GM12872 (cell line): ENCODE results near the gene GALNT2.

Experiments used
- TF ChIP-seq, protein P1 (sequence below): IDR thresholded peaks from 3 replicates; pipeline ENCODE4 v1.5.1; 2011; ENCODE audit warnings: low read depth, mild to moderate bottlenecking, low read length, moderate library complexity; ENCODE audit not compliant: insufficient read depth

GALNT2 gene

DNA sequence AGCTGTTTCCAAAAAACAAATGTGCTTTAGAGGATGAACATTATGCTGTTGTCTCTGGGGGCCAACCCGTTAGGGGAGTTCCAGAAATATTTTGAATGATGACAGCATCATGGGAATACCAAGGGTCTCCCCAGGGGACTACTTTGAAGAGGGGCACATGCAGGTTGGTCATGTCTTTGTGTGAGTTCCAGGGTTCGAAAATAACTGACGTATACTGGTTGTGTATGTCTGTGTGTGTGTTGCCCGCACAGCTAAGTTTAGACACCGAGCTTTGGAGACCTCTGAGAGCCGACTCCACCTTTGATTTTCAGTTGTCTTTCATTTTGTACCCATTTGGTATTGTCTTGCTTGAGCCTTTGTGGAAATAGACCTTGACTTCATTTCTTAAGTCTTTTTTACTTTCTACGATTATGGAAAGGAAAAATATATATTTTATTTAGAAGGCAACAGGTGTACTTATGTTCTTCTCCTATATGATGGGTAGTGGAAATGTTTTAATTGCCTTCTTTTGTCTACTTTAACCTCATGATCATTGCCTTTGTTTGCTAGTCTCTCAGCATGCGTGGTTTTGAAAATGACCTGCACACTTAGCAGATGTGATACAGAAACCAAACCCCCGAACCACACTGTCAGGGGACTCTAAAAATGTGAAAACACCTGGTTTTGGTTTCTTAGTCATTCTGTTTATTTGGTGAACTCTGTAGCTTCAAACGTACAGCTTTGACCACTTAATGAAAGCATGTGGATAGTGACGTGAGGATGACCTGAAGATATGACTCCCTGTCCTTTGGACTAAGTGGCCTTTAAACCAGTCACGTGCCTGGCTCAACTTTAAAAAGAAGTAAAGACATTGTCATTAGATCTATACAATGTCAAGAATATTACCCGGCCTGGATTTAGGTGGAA, 56.5 kb downstream of the GALNT2 start:
- TF ChIP-seq, protein P1, sequence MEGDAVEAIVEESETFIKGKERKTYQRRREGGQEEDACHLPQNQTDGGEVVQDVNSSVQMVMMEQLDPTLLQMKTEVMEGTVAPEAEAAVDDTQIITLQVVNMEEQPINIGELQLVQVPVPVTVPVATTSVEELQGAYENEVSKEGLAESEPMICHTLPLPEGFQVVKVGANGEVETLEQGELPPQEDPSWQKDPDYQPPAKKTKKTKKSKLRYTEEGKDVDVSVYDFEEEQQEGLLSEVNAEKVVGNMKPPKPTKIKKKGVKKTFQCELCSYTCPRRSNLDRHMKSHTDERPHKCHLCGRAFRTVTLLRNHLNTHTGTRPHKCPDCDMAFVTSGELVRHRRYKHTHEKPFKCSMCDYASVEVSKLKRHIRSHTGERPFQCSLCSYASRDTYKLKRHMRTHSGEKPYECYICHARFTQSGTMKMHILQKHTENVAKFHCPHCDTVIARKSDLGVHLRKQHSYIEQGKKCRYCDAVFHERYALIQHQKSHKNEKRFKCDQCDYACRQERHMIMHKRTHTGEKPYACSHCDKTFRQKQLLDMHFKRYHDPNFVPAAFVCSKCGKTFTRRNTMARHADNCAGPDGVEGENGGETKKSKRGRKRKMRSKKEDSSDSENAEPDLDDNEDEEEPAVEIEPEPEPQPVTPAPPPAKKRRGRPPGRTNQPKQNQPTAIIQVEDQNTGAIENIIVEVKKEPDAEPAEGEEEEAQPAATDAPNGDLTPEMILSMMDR, result no peak

DNA sequence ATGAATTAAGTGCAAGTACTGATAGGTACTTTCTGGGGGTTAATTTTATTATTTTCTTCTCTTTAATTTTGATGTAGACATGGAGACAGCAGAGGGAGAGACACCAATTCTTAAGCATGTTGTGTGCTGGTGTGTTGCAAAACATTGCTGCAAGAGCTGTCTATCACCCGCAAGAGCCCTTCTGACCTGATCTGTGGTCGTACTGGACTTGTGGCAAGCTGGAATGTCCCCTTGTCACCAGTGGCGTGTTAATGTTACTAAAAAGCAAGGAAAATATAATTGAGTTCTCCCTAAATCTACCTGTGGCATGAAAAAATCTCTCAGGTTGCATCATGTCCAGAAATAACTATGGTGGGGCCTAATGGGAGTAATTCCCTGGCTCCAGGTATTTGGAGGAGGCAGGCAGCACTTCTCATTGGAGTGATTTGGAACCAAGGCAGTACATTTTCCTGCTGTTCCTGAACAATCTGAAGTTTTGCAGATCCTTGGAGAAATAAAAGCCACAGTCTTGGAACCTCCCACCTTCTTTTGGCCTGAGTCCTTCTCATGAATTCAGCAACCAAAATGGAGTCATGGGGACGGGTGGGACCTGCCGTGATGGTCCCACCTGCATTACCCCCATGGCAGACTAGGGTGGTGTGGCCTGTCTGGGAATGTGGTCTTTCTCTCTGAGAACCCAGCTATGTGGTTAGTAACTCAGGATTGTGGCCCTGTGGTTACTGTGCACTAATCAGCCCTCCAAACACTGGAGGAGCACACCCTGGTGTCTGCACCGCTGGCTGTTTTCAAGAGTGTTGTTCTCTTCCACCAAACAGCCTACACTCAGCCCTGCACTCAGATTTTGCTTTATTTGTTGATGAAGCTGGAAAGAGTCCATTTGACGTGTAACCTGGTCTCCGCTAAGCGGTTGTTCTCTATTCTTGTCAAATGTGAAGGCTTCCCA, 57.4 kb downstream of the GALNT2 start:
- TF ChIP-seq, protein P1, result no peak

DNA sequence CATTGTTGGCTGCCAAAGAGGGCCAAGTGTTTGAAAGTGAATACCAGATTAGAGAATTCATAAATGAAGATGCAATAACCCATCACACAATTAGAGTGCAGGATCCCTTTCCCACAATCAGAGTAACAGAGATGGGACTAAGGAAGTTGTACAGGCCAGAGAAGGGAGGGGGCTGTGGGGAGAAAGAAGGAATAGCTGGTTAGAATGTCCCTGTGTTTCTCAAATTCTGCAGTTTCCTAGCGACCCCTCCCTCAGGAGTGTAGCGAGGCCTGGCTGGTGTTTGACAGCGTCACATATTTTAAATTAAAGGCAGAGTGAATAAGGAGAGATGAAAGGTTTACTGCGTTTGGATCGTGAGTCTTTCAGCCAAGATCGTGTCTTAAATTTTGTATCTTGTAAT, 58.1 kb downstream of the GALNT2 start:
- TF ChIP-seq, protein P1, result no peak

DNA sequence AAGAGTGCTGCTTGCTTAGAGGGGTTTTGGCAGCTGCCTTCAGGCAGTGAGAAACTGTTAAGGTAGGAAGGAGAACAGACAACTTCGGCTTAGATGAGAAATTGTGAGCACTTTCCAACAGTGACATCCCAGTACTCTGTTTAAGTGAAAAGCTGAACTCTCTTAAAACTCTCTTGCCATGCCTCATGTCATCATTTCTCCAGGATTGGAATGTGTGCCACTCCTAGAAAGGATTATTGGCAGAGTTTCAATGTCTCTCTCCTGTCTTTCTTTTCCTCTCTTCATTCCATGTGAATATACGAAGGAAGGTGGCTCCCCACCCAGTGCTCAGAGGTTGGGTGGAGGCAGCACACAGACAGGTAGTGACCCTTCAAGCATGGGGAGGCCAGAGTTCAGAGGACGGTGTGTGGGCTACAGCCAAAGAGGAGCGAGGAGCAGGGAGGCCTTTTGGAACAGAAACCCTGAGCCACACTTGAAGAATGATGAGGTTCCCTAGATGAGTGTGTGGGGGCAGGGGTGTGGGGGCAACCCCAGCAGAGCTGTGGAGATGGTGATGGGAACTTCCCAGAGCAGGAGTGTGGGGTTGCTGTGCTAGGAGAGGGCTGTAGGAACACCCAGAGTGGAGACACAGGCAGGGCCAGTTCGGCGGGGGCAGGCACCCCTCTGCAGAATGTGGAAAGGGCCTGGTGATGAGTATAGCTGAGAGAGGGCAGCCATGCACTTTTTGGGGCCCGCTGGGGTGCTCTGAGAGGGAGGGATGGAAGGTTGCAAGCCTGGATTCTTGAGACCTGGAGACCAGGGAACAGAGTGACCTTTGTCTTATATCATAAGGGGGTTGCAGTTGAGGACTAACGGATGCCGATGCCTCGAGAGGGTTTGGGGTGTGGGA, 58.8 kb downstream of the GALNT2 start:
- TF ChIP-seq, protein P1, result no peak

DNA sequence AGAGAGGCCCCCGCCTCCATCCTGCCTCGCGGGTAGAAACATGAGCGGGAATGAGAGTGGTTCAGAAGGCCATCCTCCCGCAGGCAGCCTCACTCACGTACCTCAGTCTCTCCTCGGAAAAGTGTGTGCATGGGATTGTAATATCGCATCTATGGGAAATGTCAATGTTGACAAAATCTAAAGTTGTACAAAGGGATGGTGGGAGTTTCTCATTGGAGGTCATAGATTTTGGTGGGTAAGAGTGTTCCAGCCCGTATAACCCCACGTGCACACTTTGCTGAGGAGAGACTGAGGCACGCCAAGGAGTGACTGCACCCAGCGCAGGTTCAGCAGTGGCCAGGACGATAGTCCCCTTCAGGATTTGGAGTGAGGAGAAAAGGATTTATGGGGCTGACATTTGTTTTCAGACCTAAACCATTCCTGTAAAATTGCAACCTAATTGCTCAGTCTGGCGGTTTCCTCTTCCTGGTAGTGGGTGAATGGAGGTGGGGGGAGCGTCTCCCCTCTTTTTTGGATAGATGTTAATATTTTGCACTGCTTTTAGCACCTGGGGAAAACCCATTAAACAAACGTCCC, 59.6 kb downstream of the GALNT2 start:
- TF ChIP-seq, protein P1, result no peak

DNA sequence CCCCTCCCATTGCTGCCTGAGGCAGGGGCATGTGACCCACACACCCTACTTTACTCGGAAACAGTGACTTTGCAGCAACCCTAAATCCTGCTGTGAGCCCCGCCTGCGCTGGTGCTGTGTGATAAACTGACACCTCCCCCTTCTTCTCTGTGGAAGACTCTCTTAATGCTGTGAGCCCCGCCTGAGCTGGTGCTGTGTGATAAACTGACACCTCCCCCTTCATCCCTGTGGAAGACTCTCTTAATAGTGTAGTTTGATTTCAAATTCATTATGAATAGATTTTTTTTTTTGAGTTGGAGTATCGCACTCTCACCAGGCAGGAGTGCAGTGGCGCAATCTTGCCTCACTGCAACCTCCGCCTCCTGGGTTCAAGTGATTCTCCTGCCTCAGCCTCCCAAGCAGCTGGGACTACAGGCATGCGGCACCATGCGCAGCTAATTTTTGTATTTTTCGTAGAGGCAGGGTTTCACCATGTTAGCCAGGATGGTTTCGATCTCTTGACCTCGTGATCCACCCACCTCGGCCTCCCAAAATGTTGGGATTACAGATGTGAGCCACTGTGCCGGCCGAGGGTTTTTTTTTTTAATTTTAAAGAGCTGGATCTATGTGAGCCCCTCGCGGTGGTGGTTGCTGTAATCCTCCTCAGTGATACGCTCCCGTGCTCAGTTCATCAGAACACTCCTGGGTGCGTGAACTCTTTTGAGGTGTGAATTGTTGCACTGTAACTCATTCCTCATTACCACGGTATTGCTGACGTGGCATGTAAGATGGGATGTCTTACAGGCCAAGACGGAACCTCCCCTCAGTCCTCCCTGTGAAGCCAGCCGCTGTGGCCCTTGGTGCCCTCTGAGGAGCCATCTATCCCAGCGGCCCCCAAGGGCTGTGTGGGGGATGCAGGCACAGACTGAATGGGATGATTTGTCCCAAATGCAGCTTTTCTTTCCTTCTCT, 60.3 kb downstream of the GALNT2 start:
- TF ChIP-seq, protein P1, result no peak
